Loucy (cell line): ENCODE results near the gene AKAP13.

Experiments used
- H2AFZ ChIP-seq: fragments of 200-600 bp; sonication (generic); 2 replicates; pipeline ENCODE4 v1.6.0; 2016; ENCODE audit warnings: antibody characterized with exemption, mild to moderate bottlenecking, low read length, moderate library complexity
- H3F3A ChIP-seq: fragments of 200-600 bp; 2 replicates; pipeline ENCODE4 v1.6.0; 2016; ENCODE audit warnings: antibody characterized with exemption, low read depth, mild to moderate bottlenecking
- H3K27me3 ChIP-seq: fragments of 200-600 bp; sonication (generic); 2 replicates; pipeline ENCODE4 v1.6.1; 2014; ENCODE audit warnings: low read length, mild to moderate bottlenecking; ENCODE audit not compliant: insufficient read depth, poor library complexity, severe bottlenecking
- H3K36me3 ChIP-seq: fragments of 200-600 bp; sonication (generic); 2 replicates; pipeline ENCODE4 v1.6.1; 2016; ENCODE audit warnings: low read length; ENCODE audit not compliant: insufficient read depth
- H3K4me1 ChIP-seq: fragments of 200-600 bp; sonication (generic); 2 replicates; pipeline ENCODE4 v1.5.1; 2014; ENCODE audit warnings: low read length, mild to moderate bottlenecking; ENCODE audit not compliant: insufficient read depth, poor library complexity, severe bottlenecking
- H3K4me2 ChIP-seq: fragments of 200-600 bp; sonication (generic); 2 replicates; pipeline ENCODE4 v1.6.0; 2014; ENCODE audit warnings: antibody characterized with exemption, low read length, low read depth, mild to moderate bottlenecking; ENCODE audit not compliant: poor library complexity, severe bottlenecking
- H3K4me3 ChIP-seq: fragments of 200-600 bp; sonication (generic); 2 replicates; pipeline ENCODE4 v1.5.1; 2014; ENCODE audit warnings: low read length, mild to moderate bottlenecking, mixed read lengths; ENCODE audit not compliant: poor library complexity, severe bottlenecking
- H3K79me2 ChIP-seq: fragments of 200-600 bp; sonication (generic); 2 replicates; pipeline ENCODE4 v1.6.1; 2014; ENCODE audit warnings: low read length; ENCODE audit not compliant: insufficient read depth
- H3K9ac ChIP-seq: fragments of 200-600 bp; sonication (generic); 2 replicates; pipeline ENCODE4 v1.6.0; 2014; ENCODE audit warnings: mild to moderate bottlenecking, low read depth, low read length, moderate library complexity; ENCODE audit not compliant: poor library complexity, severe bottlenecking
- H3K9me2 ChIP-seq: fragments of 200-600 bp; sonication (generic); replicated peaks from 2 replicates; pipeline ENCODE4 v1.6.1; 2016; ENCODE audit warnings: low read depth, low read length, mixed read lengths
- H3K9me3 ChIP-seq: fragments of 200-600 bp; sonication (generic); 2 replicates; pipeline ENCODE4 v1.6.1; 2014; ENCODE audit warnings: mild to moderate bottlenecking, antibody characterized with exemption, low read length, low read depth; ENCODE audit not compliant: insufficient read depth
- H4K20me1 ChIP-seq: fragments of 200-600 bp; sonication (generic); 2 replicates; pipeline ENCODE4 v1.6.0; 2014; ENCODE audit warnings: antibody characterized with exemption, low read length, mild to moderate bottlenecking; ENCODE audit not compliant: insufficient read depth, poor library complexity, severe bottlenecking
- CTCF ChIP-seq: fragments of 200-600 bp; sonication (generic); conservative IDR thresholded peaks from 2 replicates; pipeline ENCODE4 v1.5.1; 2014; ENCODE audit warnings: mild to moderate bottlenecking, antibody characterized with exemption, low read length
- EZH2phosphoT487 ChIP-seq: fragments of 200-600 bp; IDR thresholded peaks from 2 replicates; pipeline ENCODE4 v1.6.1; 2018; ENCODE audit warnings: antibody characterized with exemption, mild to moderate bottlenecking, moderate library complexity, borderline replicate concordance

The AKAP13 gene

DNA sequence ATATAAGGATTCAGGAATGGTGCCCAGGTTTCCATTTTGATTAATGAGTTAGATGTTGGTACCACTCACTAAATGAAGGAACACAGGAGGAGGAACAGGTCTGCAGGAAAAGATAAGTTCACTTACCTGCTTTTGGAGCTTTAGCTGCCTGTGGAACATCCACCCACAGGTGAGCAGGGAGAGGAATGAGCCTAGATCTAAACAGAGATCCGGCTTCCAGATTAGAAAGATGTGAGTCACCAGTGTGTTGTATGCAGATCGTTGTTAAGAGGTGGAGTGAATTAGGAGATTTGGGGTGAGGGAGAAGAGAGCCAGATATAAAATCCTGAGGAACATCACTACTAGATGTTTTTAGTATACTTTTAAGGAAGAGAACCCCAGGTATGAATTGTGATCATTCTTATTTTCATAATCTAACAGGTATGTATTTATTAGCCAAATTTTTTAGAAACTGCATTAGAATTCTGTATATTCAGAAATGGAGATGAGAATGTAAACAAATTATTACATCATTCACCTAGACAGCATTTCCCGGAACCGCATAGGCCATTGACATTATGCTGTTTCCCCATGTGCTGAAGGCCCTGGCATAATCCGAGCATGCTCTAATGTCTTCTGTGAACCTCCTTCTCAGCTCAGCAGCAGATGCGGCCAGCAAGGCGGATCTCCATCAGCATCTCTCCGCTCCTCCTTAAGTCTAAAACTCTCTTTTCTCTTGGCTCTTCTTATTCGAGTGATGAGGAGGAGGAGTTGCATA lies 296.1 kb downstream of the AKAP13 start:
- Histone ChIP-seq H3K4me1 (no peaks in the 10 kb centered on the region), H3K27me3 (no peaks in the 10 kb centered on the region), H3F3A (no peaks in the 10 kb centered on the region), H3K4me2 (no peak overlapping the region), H3K36me3 (peaks cover 53% of the 10 kb centered on the region; the same call in 1 of the 2 replicates), H3K9me3 (no peaks in the 10 kb centered on the region), H3K79me2 (no peaks in the 10 kb centered on the region), H3K4me3 (no peak overlapping the region), H3K9me2 (no peaks in the 10 kb centered on the region), H3K9ac (no peak overlapping the region), H4K20me1 (no peaks in the 10 kb centered on the region), H2AFZ (no peak overlapping the region)
- TF ChIP-seq EZH2phosphoT487 (no peak), CTCF (no peak)

GRCh38 chr15:85679231-85679630 lies 298.8 kb downstream of the AKAP13 start:
- H3K4me3 ChIP-seq, result no peak overlapping the region
- no peak for TF ChIP-seq EZH2phosphoT487
- no peak for TF ChIP-seq CTCF
- no peak overlapping the region for H3K9ac ChIP-seq
- no peak overlapping the region for H3K4me2 ChIP-seq
- no peaks in the 10 kb centered on the region for H3K9me3 ChIP-seq
- no peaks in the 10 kb centered on the region for H4K20me1 ChIP-seq
- H3K4me1 ChIP-seq, result no peaks in the 10 kb centered on the region
- H3F3A ChIP-seq, result no peaks in the 10 kb centered on the region
- peaks cover 49% of the 10 kb centered on the region; the same call in 1 of the 2 replicates for H3K36me3 ChIP-seq
- H2AFZ ChIP-seq, result no peak overlapping the region
- no peaks in the 10 kb centered on the region for H3K27me3 ChIP-seq
- no peaks in the 10 kb centered on the region for H3K79me2 ChIP-seq
- no peaks in the 10 kb centered on the region for H3K9me2 ChIP-seq

DNA sequence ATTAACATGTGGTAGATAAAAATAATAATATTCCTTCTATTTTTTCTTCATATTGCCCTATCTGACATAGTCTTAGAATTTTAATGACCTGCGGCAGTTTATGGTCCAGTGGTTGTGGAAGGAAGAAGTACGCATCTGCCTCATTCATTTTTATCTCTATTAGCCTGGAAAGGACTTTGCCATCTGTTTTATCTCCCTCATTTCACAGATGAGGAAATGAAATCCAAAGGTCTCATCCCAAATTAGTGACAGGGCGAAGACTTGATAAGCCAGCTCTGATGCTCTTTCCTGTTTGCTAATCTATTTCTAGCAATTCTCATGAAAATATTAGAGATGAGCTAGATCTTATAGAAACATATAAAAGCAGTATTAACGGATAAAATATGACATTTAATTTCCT lies 301.0 kb downstream of the AKAP13 start:
- no peaks in the 10 kb centered on the region for H3K9me3 ChIP-seq
- H3K27me3 ChIP-seq, result no peaks in the 10 kb centered on the region
- no peaks in the 10 kb centered on the region for H3K9me2 ChIP-seq
- H3K79me2 ChIP-seq, result no peaks in the 10 kb centered on the region
- no peak overlapping the region for H3K4me2 ChIP-seq
- peaks cover 50% of the 10 kb centered on the region; the same call in 1 of the 2 replicates for H3K36me3 ChIP-seq
- no peak overlapping the region for H3K4me3 ChIP-seq
- no peaks in the 10 kb centered on the region for H4K20me1 ChIP-seq
- no peak for TF ChIP-seq EZH2phosphoT487
- no peak for TF ChIP-seq CTCF
- H2AFZ ChIP-seq, result no peak overlapping the region
- H3F3A ChIP-seq, result no peaks in the 10 kb centered on the region
- H3K4me1 ChIP-seq, result no peaks in the 10 kb centered on the region
- H3K9ac ChIP-seq, result no peak overlapping the region
